PC-9 (cell line): ENCODE results near the gene ABCD4. TPM values are rescaled to one million over a fixed set of nuclear protein-coding genes. Genes with fewer than 3 reads are reported as not detected.

Experiments
- BruUV-seq: library from RNA; stranded (reverse); fragments of 400-500 nt; replicated peaks from 2 replicates; lab custom pipeline; 2021; lab: Mats Ljungman, UMichigan
- CTCF ChIA-PET: fragments of 300-600 bp; sonication (Branson Sonifier 250); formaldehyde crosslinking; loops from one replicate; lab custom pipeline; 2022; ENCODE audit warnings: antibody characterized with exemption; lab: Charles Lee
- POLR2A ChIA-PET: fragments of 300-600 bp; sonication (Branson Sonifier 250); formaldehyde crosslinking; loops from one replicate; lab custom pipeline; 2022; ENCODE audit warnings: antibody characterized with exemption; ENCODE audit not compliant: unreplicated experiment; lab: Charles Lee
- DNase-seq, 2 experiments: peaks; one replicate each; pipeline versions ENCODE4 v3.0.0 to v3.0.0-alpha.2; 2015 to 2022; ENCODE audit warnings: mixed read lengths in 1 of 2
- H2AFZ ChIP-seq: fragments of 200-600 bp; sonication (generic); 2 replicates; pipeline ENCODE4 v1.8.1; 2017; ENCODE audit warnings: antibody characterized with exemption
- H3F3A ChIP-seq: fragments of 200-600 bp; sonication (generic); 2 replicates; pipeline ENCODE4 v1.8.1; 2017; ENCODE audit warnings: antibody characterized with exemption, mild to moderate bottlenecking, low read depth; ENCODE audit not compliant: insufficient read depth
- H3K27ac ChIP-seq: fragments of 200-600 bp; sonication (generic); 2 replicates; pipeline ENCODE4 v1.6.1; 2016; ENCODE audit warnings: mixed run types
- H3K27me3 ChIP-seq: fragments of 200-600 bp; sonication (generic); 2 replicates; pipeline ENCODE4 v1.6.1; 2016; ENCODE audit warnings: low read depth, mixed run types; ENCODE audit not compliant: insufficient read depth
- H3K36me3 ChIP-seq: fragments of 200-600 bp; sonication (generic); 2 replicates; pipeline ENCODE4 v1.6.1; 2016; ENCODE audit warnings: low read depth, mixed run types
- H3K4me1 ChIP-seq: fragments of 200-600 bp; sonication (generic); replicated peaks from 2 replicates; pipeline ENCODE4 v1.6.1; 2016; ENCODE audit warnings: mixed run types; ENCODE audit not compliant: insufficient read depth
- H3K4me2 ChIP-seq: fragments of 200-600 bp; sonication (generic); 2 replicates; pipeline ENCODE4 v1.6.1; 2017; ENCODE audit warnings: mixed run types
- H3K4me3 ChIP-seq: fragments of 200-600 bp; sonication (generic); 2 replicates; pipeline ENCODE4 v1.6.1; 2016; ENCODE audit warnings: mixed run types
- H3K79me2 ChIP-seq: fragments of 200-600 bp; sonication (generic); 2 replicates; pipeline ENCODE4 v1.6.1; 2017; ENCODE audit warnings: low read depth, mixed run types
- H3K9me2 ChIP-seq: fragments of 200-600 bp; sonication (generic); 2 replicates; pipeline ENCODE4 v1.8.1; 2017; ENCODE audit warnings: mild to moderate bottlenecking; ENCODE audit not compliant: insufficient read depth
- H3K9me3 ChIP-seq: fragments of 200-600 bp; sonication (generic); 2 replicates; pipeline ENCODE4 v1.8.1; 2016; ENCODE audit warnings: low read depth; ENCODE audit not compliant: insufficient read depth
- H4K20me1 ChIP-seq: fragments of 200-600 bp; sonication (generic); 2 replicates; pipeline ENCODE4 v1.8.1; 2017; ENCODE audit not compliant: insufficient read depth
- CTCF ChIP-seq: fragments of 200-600 bp; sonication (generic); conservative IDR thresholded peaks from 2 replicates; pipeline ENCODE4 v1.6.1; 2017; ENCODE audit warnings: mixed run types, antibody characterized with exemption, mild to moderate bottlenecking, moderate library complexity
- EZH2 ChIP-seq: fragments of 200-600 bp; sonication (generic); IDR thresholded peaks from 2 replicates; pipeline ENCODE4 v1.8.0; 2017; ENCODE audit warnings: antibody characterized with exemption, low read depth
- intact Hi-C: fragments of 100-400 bp; cut with micrococcal nuclease; formaldehyde crosslinking; loops from one replicate; pipeline ENCODE4 v1.10.0; 2022; ENCODE audit not compliant: unreplicated experiment
- total RNA-seq: library from RNA; stranded (reverse); gene quantifications from 2 replicates; pipeline ENCODE4 v1.2.3, GENCODE V29; 2021

ABCD4 gene
- total RNA-seq, 1 experiment from 2014 or later = 150 TPM

GRCh38 chr14:74296037-74296467 lies 6.7 kb downstream of the ABCD4 start:
- no TSS peak for BruUV-seq
- Histone ChIP-seq H3K27me3 (no peaks in the 10 kb centered on the region), H3K4me1 (0 out of 2 replicates have a peak, but pooled peaks cover under 1% of the 10 kb centered on the region), H3F3A (no peaks in the 10 kb centered on the region), H3K9me2 (no peaks in the 10 kb centered on the region), H3K79me2 (peaks cover 24% of the 10 kb centered on the region), H3K27ac (no peak overlapping the region), H2AFZ (no peak overlapping the region), H3K4me2 (no peak overlapping the region), H3K9me3 (no peaks in the 10 kb centered on the region), H4K20me1 (peaks cover 31% of the 10 kb centered on the region), H3K36me3 (peaks cover 37% of the 10 kb centered on the region), H3K4me3 (no peak overlapping the region)
- POLR2A ChIA-PET = interaction anchor here (0.6 kb wide), 2 partner anchors 38 to 245 kb away, joined by 4 to 5 read pairs; no protein-coding TSS in a partner anchor
- intact Hi-C loops = no loop called here
- no peak for TF ChIP-seq EZH2
- TF ChIP-seq CTCF = no peak
- DNase-seq = no peak
- CTCF ChIA-PET = interaction anchor here (1.1 kb wide), 1 partner anchor 42 kb away, joined by 3 read pairs; no protein-coding TSS in a partner anchor

GRCh38 chr14:74293606-74294005 lies 9.1 kb downstream of the ABCD4 start:
- Histone ChIP-seq H3K27me3 (no peaks in the 10 kb centered on the region), H3K4me2 (no peak overlapping the region), H3K9me3 (no peaks in the 10 kb centered on the region), H3K79me2 (0 out of 2 replicates have a peak, but pooled peaks cover 1% of the 10 kb centered on the region), H2AFZ (no peak overlapping the region), H4K20me1 (peaks cover 26% of the 10 kb centered on the region), H3K36me3 (peaks cover 30% of the 10 kb centered on the region; the same call in 1 of the 2 replicates), H3K4me1 (no peaks in the 10 kb centered on the region), H3K4me3 (no peak overlapping the region), H3K27ac (no peak overlapping the region), H3K9me2 (no peaks in the 10 kb centered on the region), H3F3A (no peaks in the 10 kb centered on the region)
- no peak for DNase-seq
- CTCF ChIA-PET = interaction anchor here (0.5 to 2.1 kb wide), 5 partner anchors 12 to 75 kb away, joined by 3 to 7 read pairs (median 7); no protein-coding TSS in a partner anchor
- POLR2A ChIA-PET = interaction anchor here (0.7 to 1.1 kb wide), 2 partner anchors 24 to 139 kb away, joined by 3 to 6 read pairs; no protein-coding TSS in a partner anchor
- TF ChIP-seq EZH2 (no peak), CTCF (no peak)
- no TSS peak for BruUV-seq
- intact Hi-C loops = loop anchor here (1.0 to 2.0 kb wide), 4 partner anchors 35 to 182 kb away; no protein-coding TSS in a partner anchor

GRCh38 chr14:74292061-74292460 lies 10.7 kb downstream of the ABCD4 start:
- Histone ChIP-seq H3K4me1 (no peaks in the 10 kb centered on the region), H3K27ac (no peak overlapping the region), H3K4me3 (no peak overlapping the region), H4K20me1 (peaks cover 18% of the 10 kb centered on the region), H2AFZ (no peak overlapping the region), H3K79me2 (no peaks in the 10 kb centered on the region), H3K9me2 (no peaks in the 10 kb centered on the region), H3K36me3 (peaks cover 19% of the 10 kb centered on the region; the same call in 1 of the 2 replicates), H3K4me2 (no peak overlapping the region), H3K27me3 (no peaks in the 10 kb centered on the region), H3K9me3 (no peaks in the 10 kb centered on the region), H3F3A (no peaks in the 10 kb centered on the region)
- CTCF ChIA-PET = no interaction called here
- no peak for DNase-seq
- POLR2A ChIA-PET = interaction anchor here (0.6 kb wide), 1 partner anchor 8 kb away, joined by 15 read pairs; no protein-coding TSS in a partner anchor
- TF ChIP-seq CTCF (no peak), EZH2 (no peak)
- no TSS peak for BruUV-seq
- intact Hi-C loops = no loop called here
